ENCODE results near the gene GON7. TPM values are rescaled to one million over a fixed set of nuclear protein-coding genes. Genes with fewer than 3 reads are reported as not detected.

GON7 gene
- 10 to 100 TPM in 3 of 4 donors, 1 to 10 TPM in 1; 9.4 to 19.9 (median 17.1) TPM for total RNA-seq

GRCh38 chr14:93206793-93207467 lies at the start of gene GON7, which contains the start of gene UBR7:
TSS of gene GON7 (minus strand) at chr14:93207065. CDS start at chr14:93207037, 28 bp downstream.
TSS of gene UBR7 (plus strand) at chr14:93207256. CDS start at chr14:93207292, 36 bp downstream.
- peak; percentile 96 for DNase-seq
- TF ChIP-seq POLR2A (IDR thresholded peaks at IDR 0.05) = peak in 1 of 2 donors; percentile 77
- peak in 4 of 6 experiments; percentile 5 to 34 (median 27) for TF ChIP-seq CTCF (IDR thresholded peaks at IDR 0.05)
- Histone ChIP-seq H3K9me3 (no peaks in the 10 kb centered on the region), H3K27me3 (no peaks in the 10 kb centered on the region), H3K36me3 (peaks cover 2 to 9% of the 10 kb centered on the region in 2 donors), H3K27ac (peak within 1 kb of the TSS; percentile 12 to 64 (median 54)), H3K4me3 (replicated peaks in 1 of 3) (peak within 1 kb of the TSS; percentile 75 to 87 (median 83)), H3K4me1 (peaks cover 12 to 15% of the 10 kb centered on the region in 2 donors)
- intact Hi-C loops (cut with DNase I) = no loop called here
- 0% methylated on average over 27 to 35 of the region's 65 CpGs for WGBS, 2 donors

- H3K36me3 ChIP-seq = peaks cover 21 to 41% of the 10 kb centered on the region in 2 donors
- intact Hi-C loops (cut with DNase I) = no loop called here
These were observed 42.4 kb upstream of the GON7 start for GRCh38 chr14:93249128-93249831.

GRCh38 chr14:93246534-93246933 lies 39.7 kb upstream of the GON7 start:
- intact Hi-C loops (cut with DNase I) = no loop called here
- no peak for DNase-seq
- Histone ChIP-seq H3K9me3 (no peaks in the 10 kb centered on the region), H3K27me3 (no peaks in the 10 kb centered on the region), H3K4me3 (replicated peaks in 1 of 3) (no peak overlapping the region), H3K36me3 (peaks cover 42 to 60% of the 10 kb centered on the region in 2 donors), H3K4me1 (no peaks in the 10 kb centered on the region), H3K27ac (no peak overlapping the region)
- TF ChIP-seq POLR2A (IDR thresholded peaks at IDR 0.05) (no peak), CTCF (IDR thresholded peaks at IDR 0.05) (no peak)

More at GRCh38 chr14:93249128-93249831, 42.4 kb upstream of the GON7 start:
- no peak overlapping the region for H3K4me3 ChIP-seq (replicated peaks in 1 of 3)
- no peaks in the 10 kb centered on the region for H3K9me3 ChIP-seq
- no peak for DNase-seq
- no peak for TF ChIP-seq CTCF (IDR thresholded peaks at IDR 0.05)
- no peak for TF ChIP-seq POLR2A (IDR thresholded peaks at IDR 0.05)
- H3K4me1 ChIP-seq = no peaks in the 10 kb centered on the region
- no peaks in the 10 kb centered on the region for H3K27me3 ChIP-seq
- H3K27ac ChIP-seq = no peak overlapping the region
- WGBS, 2 donors = 95 to 97% methylated on average over 7 of the region's 7 CpGs

GRCh38 chr14:93245764-93246420 lies 39.0 kb upstream of the GON7 start:
- Histone ChIP-seq H3K4me3 (replicated peaks in 1 of 3) (no peak overlapping the region), H3K27ac (no peak overlapping the region), H3K36me3 (peaks cover 42 to 60% of the 10 kb centered on the region in 2 donors), H3K4me1 (no peaks in the 10 kb centered on the region), H3K27me3 (no peaks in the 10 kb centered on the region), H3K9me3 (no peaks in the 10 kb centered on the region)
- no peak for DNase-seq
- intact Hi-C loops (cut with DNase I) = no loop called here
- WGBS, 2 donors = 91 to 94% methylated on average over 10 of the region's 10 CpGs
- TF ChIP-seq CTCF (IDR thresholded peaks at IDR 0.05) (no peak), POLR2A (IDR thresholded peaks at IDR 0.05) (no peak)

Measured in thyroid gland (tissue), 4 donors.